ENCODE data around the gene VASP.

GRCh38 chr19:45473682-45474605 is 33.3 kb upstream of the VASP start:
- TF ChIP-seq CTCF (IDR thresholded peaks at IDR 0.05) (no peak), POLR2A (IDR thresholded peaks at IDR 0.05; ENCODE audit: low read depth) (no peak)
